ENCODE measurements around the gene CD96. TPM values are rescaled to one million over a fixed set of nuclear protein-coding genes. Genes with fewer than 3 reads are reported as not detected.

The CD96 gene
- total RNA-seq, 2 donors from 2014 or later, result 0.33 to 2.6 TPM

GRCh38 chr3:111610612-111611054 lies 68.6 kb downstream of the CD96 start:
- peaks cover 8% of the 10 kb centered on the region for H3K4me1 ChIP-seq
- WGBS, 2 donors, result 80 to 87% methylated on average over 8 of the region's 8 CpGs
- H3K27ac ChIP-seq, result no peak overlapping the region
- no peaks in the 10 kb centered on the region for H3K27me3 ChIP-seq
- DNase-seq, result no peak
- H3K4me3 ChIP-seq, result no peak overlapping the region
- H3K36me3 ChIP-seq (replicated peaks in 1 of 2; ENCODE audit: insufficient read depth in 1 of 2, low read depth in 2 of 2), result no peaks in the 10 kb centered on the region
- no peak for ATAC-seq
- no peaks in the 10 kb centered on the region for H3K9me3 ChIP-seq
- intact Hi-C loops (cut with DNase I), result no loop called here
- TF ChIP-seq, protein P1, sequence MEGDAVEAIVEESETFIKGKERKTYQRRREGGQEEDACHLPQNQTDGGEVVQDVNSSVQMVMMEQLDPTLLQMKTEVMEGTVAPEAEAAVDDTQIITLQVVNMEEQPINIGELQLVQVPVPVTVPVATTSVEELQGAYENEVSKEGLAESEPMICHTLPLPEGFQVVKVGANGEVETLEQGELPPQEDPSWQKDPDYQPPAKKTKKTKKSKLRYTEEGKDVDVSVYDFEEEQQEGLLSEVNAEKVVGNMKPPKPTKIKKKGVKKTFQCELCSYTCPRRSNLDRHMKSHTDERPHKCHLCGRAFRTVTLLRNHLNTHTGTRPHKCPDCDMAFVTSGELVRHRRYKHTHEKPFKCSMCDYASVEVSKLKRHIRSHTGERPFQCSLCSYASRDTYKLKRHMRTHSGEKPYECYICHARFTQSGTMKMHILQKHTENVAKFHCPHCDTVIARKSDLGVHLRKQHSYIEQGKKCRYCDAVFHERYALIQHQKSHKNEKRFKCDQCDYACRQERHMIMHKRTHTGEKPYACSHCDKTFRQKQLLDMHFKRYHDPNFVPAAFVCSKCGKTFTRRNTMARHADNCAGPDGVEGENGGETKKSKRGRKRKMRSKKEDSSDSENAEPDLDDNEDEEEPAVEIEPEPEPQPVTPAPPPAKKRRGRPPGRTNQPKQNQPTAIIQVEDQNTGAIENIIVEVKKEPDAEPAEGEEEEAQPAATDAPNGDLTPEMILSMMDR (IDR thresholded peaks at IDR 0.05), result no peak
- no peak for TF ChIP-seq POLR2A (IDR thresholded peaks at IDR 0.05)

DNA sequence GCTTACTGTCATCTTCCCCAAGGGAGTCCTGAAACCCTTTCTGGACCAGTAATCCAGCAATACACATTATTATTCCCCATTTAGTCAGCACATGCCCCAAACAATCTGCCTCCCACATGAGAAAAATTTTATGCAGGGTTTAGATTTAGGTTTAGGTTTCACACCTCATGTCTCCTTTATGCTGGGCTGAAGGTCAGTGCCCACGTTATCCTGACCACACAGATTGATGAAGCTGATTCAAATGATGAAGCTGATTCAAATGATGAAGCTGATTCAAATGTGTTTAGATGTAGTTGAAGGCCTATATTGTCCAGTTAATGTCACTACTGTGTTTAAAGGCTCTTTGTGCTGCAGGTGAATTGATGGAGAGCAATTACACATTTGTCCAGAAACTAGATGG lies 71.3 kb downstream of the CD96 start:
- TF ChIP-seq, protein P1 (IDR thresholded peaks at IDR 0.05), result no peak
- no peak for TF ChIP-seq POLR2A (IDR thresholded peaks at IDR 0.05)
- DNase-seq (no peak), ATAC-seq (no peak)
- H3K27ac ChIP-seq, result no peak overlapping the region
- intact Hi-C loops (cut with DNase I), result no loop called here
- H3K4me3 ChIP-seq, result no peak overlapping the region
- no peaks in the 10 kb centered on the region for H3K4me1 ChIP-seq
- no peaks in the 10 kb centered on the region for H3K27me3 ChIP-seq
- 63 to 77% methylated on average over 1 of the region's 1 CpG for WGBS, 2 donors
- H3K36me3 ChIP-seq (replicated peaks in 1 of 2; ENCODE audit: insufficient read depth in 1 of 2, low read depth in 2 of 2), result no peaks in the 10 kb centered on the region
- no peaks in the 10 kb centered on the region for H3K9me3 ChIP-seq

- no peaks in the 10 kb centered on the region for H3K9me3 ChIP-seq
- no peaks in the 10 kb centered on the region for H3K4me1 ChIP-seq
- TF ChIP-seq, protein P1 (IDR thresholded peaks at IDR 0.05), result no peak
- no peak for TF ChIP-seq POLR2A (IDR thresholded peaks at IDR 0.05)
- WGBS, 2 donors, result 50 to 55% methylated on average over 3 of the region's 3 CpGs
- no peak for ATAC-seq
- no peaks in the 10 kb centered on the region for H3K36me3 ChIP-seq (replicated peaks in 1 of 2; ENCODE audit: insufficient read depth in 1 of 2, low read depth in 2 of 2)
- no peaks in the 10 kb centered on the region for H3K27me3 ChIP-seq
- no peak overlapping the region for H3K4me3 ChIP-seq
- intact Hi-C loops (cut with DNase I), result no loop called here
- no peak overlapping the region for H3K27ac ChIP-seq
- no peak for DNase-seq
These were observed 73.9 kb downstream of the CD96 start for GRCh38 chr3:111615880-111616279.

DNA sequence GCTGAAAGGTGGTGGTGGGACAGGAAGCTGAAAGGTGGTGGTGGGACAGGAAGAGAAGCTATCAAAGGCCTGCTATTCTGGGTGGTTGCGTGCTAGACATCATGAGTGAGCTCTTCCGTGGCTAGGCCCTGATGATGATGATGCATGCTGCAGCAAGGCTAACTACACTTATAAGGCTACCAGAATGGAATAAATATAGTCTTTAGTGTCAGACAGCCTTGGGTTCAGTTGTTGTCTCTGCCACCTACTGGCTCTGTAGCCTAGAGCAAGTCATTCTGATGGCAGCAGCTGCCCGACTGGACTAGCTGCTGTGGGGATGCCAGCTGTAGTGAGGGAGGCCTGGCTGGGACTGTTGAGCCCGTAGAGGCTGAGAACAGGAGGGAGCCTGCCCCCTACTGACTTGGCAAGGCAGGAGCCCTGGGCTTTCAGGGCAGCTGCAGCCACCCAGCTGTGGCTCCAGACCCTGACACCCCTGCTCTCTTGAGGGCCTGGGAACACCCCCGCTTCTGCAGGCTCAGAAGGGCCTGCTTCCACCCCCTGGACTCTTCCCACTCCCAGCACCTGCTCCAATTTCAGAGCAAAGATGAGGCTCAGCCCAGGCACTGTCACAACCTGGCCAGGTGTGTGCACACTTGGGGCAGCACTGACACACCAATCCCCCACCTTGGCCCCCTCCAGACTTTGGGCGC lies 74.6 kb downstream of the CD96 start:
- intact Hi-C loops (cut with DNase I), result no loop called here
- Histone ChIP-seq H3K27me3 (no peaks in the 10 kb centered on the region), H3K4me1 (no peaks in the 10 kb centered on the region), H3K36me3 (replicated peaks in 1 of 2; ENCODE audit: insufficient read depth in 1 of 2, low read depth in 2 of 2) (no peaks in the 10 kb centered on the region), H3K4me3 (no peak overlapping the region), H3K27ac (no peak overlapping the region), H3K9me3 (no peaks in the 10 kb centered on the region)
- no peak for ATAC-seq
- WGBS, 2 donors, result 85% methylated on average over 5 to 6 of the region's 6 CpGs
- DNase-seq, result no peak
- TF ChIP-seq, protein P1 (IDR thresholded peaks at IDR 0.05), result no peak

GRCh38 chr3:111617406-111617805 lies 75.4 kb downstream of the CD96 start:
- Histone ChIP-seq H3K36me3 (replicated peaks in 1 of 2; ENCODE audit: insufficient read depth in 1 of 2, low read depth in 2 of 2) (no peaks in the 10 kb centered on the region), H3K4me3 (no peak overlapping the region), H3K27ac (no peak overlapping the region), H3K4me1 (no peaks in the 10 kb centered on the region), H3K27me3 (no peaks in the 10 kb centered on the region), H3K9me3 (no peaks in the 10 kb centered on the region)
- intact Hi-C loops (cut with DNase I), result no loop called here
- TF ChIP-seq, protein P1 (IDR thresholded peaks at IDR 0.05), result no peak
- TF ChIP-seq POLR2A (IDR thresholded peaks at IDR 0.05), result no peak
- DNase-seq (no peak), ATAC-seq (no peak)
- 74 to 87% methylated on average over 3 of the region's 3 CpGs for WGBS, 2 donors

All from body of pancreas (tissue), 4 donors.